Stomach (tissue), 9 donors: Measurements from ENCODE around the gene CELF4. TPM values are rescaled to one million over a fixed set of nuclear protein-coding genes. Genes with fewer than 3 reads are reported as not detected.

Experiments used
- DNase-seq, 2 donors: peaks; one replicate each; pipeline versions ENCODE4 v3.0.0 to v3.0.0-alpha.2; 2013 to 2019
- H3K27ac ChIP-seq, 5 donors: fragments of 200-600 bp in 4 of 5; sonication (generic) in 4 of 5; one replicate each; pipeline ENCODE4 v1.5.1; 2013 to 2019; ENCODE audit warnings: mild to moderate bottlenecking in 1 of 5, moderate library complexity in 1 of 5
- H3K27me3 ChIP-seq, 3 donors: fragments of 200-600 bp; sonication (generic); one replicate each; pipeline ENCODE4 v1.5.1; 2017 to 2019; ENCODE audit warnings: mixed run types in 1 of 3
- H3K36me3 ChIP-seq, 4 donors: fragments of 200-600 bp; sonication (generic); 1 replicate in 3 of 4; 2 replicates in 1 of 4; pipeline ENCODE4 v1.5.1; 2016 to 2019
- H3K4me1 ChIP-seq, 4 donors: fragments of 200-600 bp; sonication (generic); one replicate each; pipeline ENCODE4 v1.5.1; 2016 to 2019
- H3K4me3 ChIP-seq, 4 donors: fragments of 200-600 bp; sonication (generic) in 3 of 4; one replicate each; pipeline ENCODE4 v1.5.1; 2016 to 2019; ENCODE audit warnings: mild to moderate bottlenecking in 1 of 4
- H3K9me3 ChIP-seq, 4 donors: fragments of 200-600 bp; sonication (generic); one replicate each; pipeline ENCODE4 v1.5.1; 2016 to 2019
- EP300 ChIP-seq: sonication (generic); formaldehyde crosslinking; IDR thresholded peaks from one replicate; pipeline ENCODE4 v1.6.1; 2017; ENCODE audit warnings: antibody characterized with exemption
- POLR2A ChIP-seq, 4 donors: fragments of 450-650 bp; IDR thresholded peaks; one replicate each; pipeline ENCODE4 v1.6.1; 2016; ENCODE audit warnings: antibody characterized with exemption in 4 of 4, control low read depth in 2 of 4, mild to moderate bottlenecking in 1 of 4, moderate library complexity in 1 of 4
- POLR2AphosphoS5 ChIP-seq, 3 donors: sonication (generic); formaldehyde crosslinking; IDR thresholded peaks; one replicate each; pipeline ENCODE4 v1.6.1; 2016; ENCODE audit warnings: antibody characterized with exemption in 3 of 3
- WGBS, 5 donors: extraction: QIAGEN DNeasy Blood & Tissue Kit in 3 of 5; methylation state at CpG; one replicate each; pipeline versions ENCODE4 v1.1.5 to v1.1.7; 2013 to 2018; 5-methylcytosine and 5-hydroxymethylcytosine counted together
- intact Hi-C: fragments of 100-400 bp; cut with DNase I; formaldehyde crosslinking; loops from one replicate; pipeline ENCODE4 v1.15.1; 2023; ENCODE audit warnings: low total_unique reads
- polyA plus RNA-seq, 3 donors: library from polyadenylated mRNA; stranded (reverse); fragments of 200-250 nt; gene quantifications; one replicate each; pipeline ENCODE4 v1.2.3, GENCODE V29; 2013
- total RNA-seq, 5 donors: library from RNA; depleted of rRNA; stranded (reverse); fragments of >200 nt; gene quantifications; one replicate each; pipeline versions ENCODE4 v1.1.0 to v1.2.3, GENCODE V29; 2014 to 2016
- TF ChIP-seq, protein P1 (sequence below), 7 experiments: fragments of 450-650 bp in 4 of 7; fragments of 200-600 bp in 3 of 7; sonication (generic) in 3 of 7; IDR thresholded peaks; one replicate each; pipeline ENCODE4 v1.5.1; 2016 to 2019; ENCODE audit warnings: antibody characterized with exemption in 7 of 7, control low read depth in 2 of 7, mild to moderate bottlenecking in 1 of 7
- donor health status: healthy with polysubstance abuse.
- donor health status: Bipolar disorder and iron deficiency.
- donor health status: healthy.

Gene CELF4
- total and polyA plus RNA-seq, 8 donors, result 0.93 to 2.4 (median 1.8) TPM; not detected in 2

DNA sequence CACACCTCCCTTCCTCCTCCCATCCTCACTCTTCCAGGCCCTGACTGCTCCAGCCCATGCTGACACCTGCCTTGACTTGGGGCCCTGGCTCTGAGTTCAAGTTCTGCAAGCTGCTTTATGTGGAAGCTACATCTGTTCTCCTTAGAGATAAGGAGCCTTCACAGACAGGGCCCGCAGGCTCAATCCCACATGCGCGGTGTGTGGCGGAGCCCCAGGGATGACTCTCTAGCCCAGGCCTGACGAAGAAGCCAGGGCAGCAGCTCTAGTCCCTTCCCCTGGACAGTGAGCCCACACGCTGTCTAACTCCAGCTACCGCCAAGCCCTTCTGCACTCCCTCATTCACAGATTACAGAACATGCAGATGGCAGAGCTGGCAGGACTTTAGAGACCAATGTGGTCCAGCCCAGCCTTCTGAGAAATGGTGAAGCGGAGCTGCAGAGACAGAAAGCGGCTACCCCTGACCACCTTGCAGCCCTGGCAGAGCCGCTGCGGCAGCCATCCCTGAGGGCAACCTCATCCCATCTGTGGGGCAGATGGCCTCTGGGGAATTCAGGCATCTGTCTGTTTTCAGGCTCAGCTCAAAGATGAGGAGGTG, 304.3 kb downstream of the CELF4 start:
- Histone ChIP-seq H3K27ac (no peak overlapping the region), H3K4me3 (no peak overlapping the region), H3K9me3 (no peaks in the 10 kb centered on the region), H3K36me3 (no peaks in the 10 kb centered on the region), H3K4me1 (no peaks in the 10 kb centered on the region), H3K27me3 (peaks cover 0 to 81% (median 6%) of the 10 kb centered on the region in 3 donors)
- TF ChIP-seq, protein P1, sequence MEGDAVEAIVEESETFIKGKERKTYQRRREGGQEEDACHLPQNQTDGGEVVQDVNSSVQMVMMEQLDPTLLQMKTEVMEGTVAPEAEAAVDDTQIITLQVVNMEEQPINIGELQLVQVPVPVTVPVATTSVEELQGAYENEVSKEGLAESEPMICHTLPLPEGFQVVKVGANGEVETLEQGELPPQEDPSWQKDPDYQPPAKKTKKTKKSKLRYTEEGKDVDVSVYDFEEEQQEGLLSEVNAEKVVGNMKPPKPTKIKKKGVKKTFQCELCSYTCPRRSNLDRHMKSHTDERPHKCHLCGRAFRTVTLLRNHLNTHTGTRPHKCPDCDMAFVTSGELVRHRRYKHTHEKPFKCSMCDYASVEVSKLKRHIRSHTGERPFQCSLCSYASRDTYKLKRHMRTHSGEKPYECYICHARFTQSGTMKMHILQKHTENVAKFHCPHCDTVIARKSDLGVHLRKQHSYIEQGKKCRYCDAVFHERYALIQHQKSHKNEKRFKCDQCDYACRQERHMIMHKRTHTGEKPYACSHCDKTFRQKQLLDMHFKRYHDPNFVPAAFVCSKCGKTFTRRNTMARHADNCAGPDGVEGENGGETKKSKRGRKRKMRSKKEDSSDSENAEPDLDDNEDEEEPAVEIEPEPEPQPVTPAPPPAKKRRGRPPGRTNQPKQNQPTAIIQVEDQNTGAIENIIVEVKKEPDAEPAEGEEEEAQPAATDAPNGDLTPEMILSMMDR (IDR thresholded peaks at IDR 0.05), result no peak
- TF ChIP-seq EP300 (no peak), POLR2A (IDR thresholded peaks at IDR 0.05) (no peak), POLR2AphosphoS5 (IDR thresholded peaks at IDR 0.05) (no peak)
- 79 to 91% (median 90%) methylated on average over 11 of the region's 11 CpGs for WGBS, 5 donors
- intact Hi-C loops, result no loop called here
- no peak for DNase-seq

DNA sequence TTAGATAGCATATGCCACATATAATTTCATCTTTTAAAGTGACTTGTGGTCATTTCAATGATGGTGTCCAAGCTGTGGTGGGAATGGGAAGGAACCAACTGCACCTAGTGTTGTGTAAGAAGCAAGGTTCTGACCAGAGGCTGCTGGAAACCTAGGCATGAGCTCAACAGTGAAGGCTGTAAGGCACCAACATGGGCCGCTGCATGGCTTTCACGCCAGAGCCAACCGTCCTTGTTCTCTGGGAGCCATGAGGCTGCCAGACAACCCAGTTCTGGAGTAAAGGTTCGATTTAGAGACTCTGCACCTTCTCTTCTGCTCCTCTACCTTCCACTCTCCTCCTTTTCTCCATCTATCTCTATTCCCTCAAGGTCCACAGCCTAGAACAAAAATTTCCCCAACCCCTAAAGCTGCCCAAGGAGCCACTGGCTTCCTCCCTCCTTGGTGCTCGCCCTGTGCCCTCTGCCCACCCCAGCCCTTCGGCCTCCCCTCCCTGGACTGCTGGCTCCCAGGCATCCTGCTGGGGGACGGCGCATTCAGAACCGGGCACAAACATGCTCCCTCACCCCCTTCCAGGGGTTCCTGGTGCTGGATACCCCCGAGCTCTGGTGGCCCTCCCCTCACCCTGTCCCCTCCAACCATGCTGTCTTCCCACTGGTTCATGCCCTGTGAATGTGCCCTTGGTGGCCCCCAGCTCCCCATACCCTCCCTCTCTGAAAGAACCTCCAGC, 305.1 kb downstream of the CELF4 start:
- no peak for TF ChIP-seq POLR2AphosphoS5 (IDR thresholded peaks at IDR 0.05)
- H3K27ac ChIP-seq, result no peak overlapping the region
- no peaks in the 10 kb centered on the region for H3K4me1 ChIP-seq
- no peak for DNase-seq
- H3K9me3 ChIP-seq, result no peaks in the 10 kb centered on the region
- no peak overlapping the region for H3K4me3 ChIP-seq
- WGBS, 5 donors, result 73 to 82% (median 76%) methylated on average over 10 of the region's 10 CpGs
- intact Hi-C loops, result no loop called here
- H3K36me3 ChIP-seq, result no peaks in the 10 kb centered on the region
- peaks cover 0 to 81% (median 9%) of the 10 kb centered on the region in 3 donors for H3K27me3 ChIP-seq

DNA sequence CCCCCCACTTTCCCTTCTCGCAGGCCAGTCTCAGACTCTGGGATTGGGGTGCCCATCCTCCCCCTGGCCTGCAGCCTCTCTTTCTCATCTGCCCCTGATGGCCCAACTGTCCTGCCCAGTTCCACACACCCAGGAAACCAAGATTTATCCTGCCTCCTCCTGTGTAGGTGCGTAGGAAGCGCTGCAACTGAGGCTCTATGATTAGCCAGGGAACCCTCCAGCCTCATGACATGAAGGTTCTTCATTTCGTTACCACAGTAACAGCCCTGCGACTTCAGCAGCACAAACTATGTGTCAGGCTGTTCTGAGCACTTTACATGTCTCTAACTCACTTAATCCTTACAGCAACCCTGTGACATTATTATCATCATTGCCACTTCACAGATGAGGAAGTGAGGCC, 305.9 kb downstream of the CELF4 start:
- H3K27me3 ChIP-seq, result peaks cover 0 to 86% (median 12%) of the 10 kb centered on the region in 3 donors
- intact Hi-C loops, result no loop called here
- 65 to 77% (median 70%) methylated on average over 5 of the region's 5 CpGs for WGBS, 5 donors

DNA sequence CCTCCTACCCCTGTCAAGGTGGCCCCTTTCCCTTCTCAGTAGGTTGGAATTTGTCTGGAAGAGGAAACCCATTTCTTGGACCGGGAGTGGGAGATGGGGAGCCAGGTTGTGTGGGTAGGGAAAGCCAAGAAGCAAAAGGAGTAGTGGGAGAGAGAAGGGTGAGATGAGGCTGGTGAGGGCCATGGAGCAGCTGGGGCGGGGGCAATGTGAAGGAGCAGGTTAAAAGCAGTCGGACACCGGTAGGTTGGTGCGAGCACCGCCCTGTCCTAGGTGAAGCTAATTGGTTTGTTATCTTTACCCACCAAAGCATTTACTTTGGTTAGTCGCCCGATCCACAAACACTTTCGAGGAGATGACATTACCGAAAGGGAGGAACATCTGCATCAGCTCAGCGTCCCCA, 306.8 kb downstream of the CELF4 start:
- H3K4me3 ChIP-seq, result no peak overlapping the region
- intact Hi-C loops, result no loop called here
- 22 to 41% (median 27%) methylated on average over 11 of the region's 11 CpGs for WGBS, 5 donors
- H3K4me1 ChIP-seq, result peaks cover 8 to 13% (median 8%) of the 10 kb centered on the region in 4 donors
- no peaks in the 10 kb centered on the region for H3K36me3 ChIP-seq
- TF ChIP-seq POLR2A (IDR thresholded peaks at IDR 0.05), result no peak
- TF ChIP-seq EP300, result no peak
- TF ChIP-seq, protein P1 (IDR thresholded peaks at IDR 0.05), result no peak
- no peak for TF ChIP-seq POLR2AphosphoS5 (IDR thresholded peaks at IDR 0.05)
- DNase-seq, result no peak
- H3K27ac ChIP-seq, result no peak overlapping the region
- peaks cover 0 to 93% (median 21%) of the 10 kb centered on the region in 3 donors for H3K27me3 ChIP-seq
- no peaks in the 10 kb centered on the region for H3K9me3 ChIP-seq

More for the DNA sequence above, 305.9 kb downstream of the CELF4 start:
- no peaks in the 10 kb centered on the region for H3K36me3 ChIP-seq
- H3K27ac ChIP-seq, result no peak overlapping the region
- H3K9me3 ChIP-seq, result no peaks in the 10 kb centered on the region
- H3K4me3 ChIP-seq, result no peak overlapping the region
- TF ChIP-seq EP300 (no peak), POLR2A (IDR thresholded peaks at IDR 0.05) (no peak), POLR2AphosphoS5 (IDR thresholded peaks at IDR 0.05) (no peak)
- TF ChIP-seq, protein P1 (IDR thresholded peaks at IDR 0.05), result no peak
- H3K4me1 ChIP-seq, result peaks cover 0 to 4% (median under 1%) of the 10 kb centered on the region in 4 donors
- no peak for DNase-seq

DNA sequence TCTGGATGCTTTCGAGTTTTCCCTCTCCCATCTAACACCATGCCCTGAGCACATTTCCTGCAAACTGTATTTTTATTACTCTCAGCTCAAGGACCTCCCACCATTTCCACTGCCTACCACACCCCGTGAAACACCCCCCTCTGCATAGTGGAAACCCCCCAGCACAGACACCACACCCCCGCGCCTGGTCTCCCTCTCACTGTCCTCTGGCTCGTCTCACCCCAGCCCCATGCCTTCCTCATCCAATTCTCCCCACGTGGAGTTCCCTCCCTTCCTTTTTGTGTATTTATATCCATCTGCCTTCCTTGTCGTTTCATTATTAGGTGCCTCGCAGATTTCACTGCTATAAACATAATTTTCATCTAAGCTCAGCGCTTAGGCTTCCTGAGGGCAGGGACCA, 307.5 kb downstream of the CELF4 start:
- H3K36me3 ChIP-seq, result no peaks in the 10 kb centered on the region
- intact Hi-C loops, result no loop called here
- DNase-seq, result no peak
- H3K9me3 ChIP-seq, result no peaks in the 10 kb centered on the region
- H3K4me1 ChIP-seq, result peaks cover 8 to 19% (median 15%) of the 10 kb centered on the region in 4 donors
- TF ChIP-seq, protein P1 (IDR thresholded peaks at IDR 0.05), result no peak
- TF ChIP-seq EP300 (no peak), POLR2AphosphoS5 (IDR thresholded peaks at IDR 0.05) (no peak), POLR2A (IDR thresholded peaks at IDR 0.05) (no peak)
- peaks cover 0 to 94% (median 27%) of the 10 kb centered on the region in 3 donors for H3K27me3 ChIP-seq
- 36 to 54% (median 47%) methylated on average over 9 of the region's 9 CpGs for WGBS, 5 donors
- H3K4me3 ChIP-seq, result no peak overlapping the region
- no peak overlapping the region for H3K27ac ChIP-seq
